Neural cell (in vitro differentiated cells): ENCODE measurements around the gene PFKFB3.

Experiments
- CTCF ChIP-seq: fragments of 450-650 bp; IDR thresholded peaks from 2 replicates; pipeline ENCODE4 v1.5.1; 2014; ENCODE audit warnings: antibody characterized with exemption, mild to moderate bottlenecking, moderate library complexity; ENCODE audit not compliant: poor library complexity, severe bottlenecking
- EP300 ChIP-seq: fragments of 450-650 bp; conservative IDR thresholded peaks from 2 replicates; pipeline ENCODE4 v1.6.1; 2014; ENCODE audit warnings: antibody characterized with exemption, mild to moderate bottlenecking, moderate library complexity; ENCODE audit not compliant: poor library complexity, severe bottlenecking
- POLR2AphosphoS5 ChIP-seq: IDR thresholded peaks from 2 replicates; pipeline ENCODE4 v1.6.1; 2012
- TF ChIP-seq, protein P1 (sequence below): IDR thresholded peaks from 2 replicates; pipeline ENCODE4 v1.6.1; 2012; ENCODE audit warnings: borderline replicate concordance

DNA sequence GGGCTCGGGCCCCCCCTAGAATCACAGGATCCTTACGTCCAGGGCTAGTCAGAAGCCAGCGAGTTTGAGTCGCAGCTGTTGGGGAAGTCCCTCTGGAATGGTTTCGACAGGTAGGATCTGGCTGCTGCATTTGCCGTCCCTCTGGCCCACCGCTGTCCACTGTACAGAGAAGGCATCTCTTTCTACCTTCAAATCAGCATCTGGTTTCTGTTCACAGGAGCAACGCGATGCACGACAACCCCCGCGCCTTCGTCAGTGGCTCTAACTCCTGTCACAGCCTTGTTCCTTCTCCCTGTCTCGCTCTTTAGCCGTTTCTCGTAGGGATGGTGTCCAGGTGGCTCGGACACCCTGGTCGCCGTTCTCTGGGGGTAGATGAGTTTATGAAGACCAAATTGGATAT, 11.2 kb upstream of the PFKFB3 start:
- TF ChIP-seq, protein P1, sequence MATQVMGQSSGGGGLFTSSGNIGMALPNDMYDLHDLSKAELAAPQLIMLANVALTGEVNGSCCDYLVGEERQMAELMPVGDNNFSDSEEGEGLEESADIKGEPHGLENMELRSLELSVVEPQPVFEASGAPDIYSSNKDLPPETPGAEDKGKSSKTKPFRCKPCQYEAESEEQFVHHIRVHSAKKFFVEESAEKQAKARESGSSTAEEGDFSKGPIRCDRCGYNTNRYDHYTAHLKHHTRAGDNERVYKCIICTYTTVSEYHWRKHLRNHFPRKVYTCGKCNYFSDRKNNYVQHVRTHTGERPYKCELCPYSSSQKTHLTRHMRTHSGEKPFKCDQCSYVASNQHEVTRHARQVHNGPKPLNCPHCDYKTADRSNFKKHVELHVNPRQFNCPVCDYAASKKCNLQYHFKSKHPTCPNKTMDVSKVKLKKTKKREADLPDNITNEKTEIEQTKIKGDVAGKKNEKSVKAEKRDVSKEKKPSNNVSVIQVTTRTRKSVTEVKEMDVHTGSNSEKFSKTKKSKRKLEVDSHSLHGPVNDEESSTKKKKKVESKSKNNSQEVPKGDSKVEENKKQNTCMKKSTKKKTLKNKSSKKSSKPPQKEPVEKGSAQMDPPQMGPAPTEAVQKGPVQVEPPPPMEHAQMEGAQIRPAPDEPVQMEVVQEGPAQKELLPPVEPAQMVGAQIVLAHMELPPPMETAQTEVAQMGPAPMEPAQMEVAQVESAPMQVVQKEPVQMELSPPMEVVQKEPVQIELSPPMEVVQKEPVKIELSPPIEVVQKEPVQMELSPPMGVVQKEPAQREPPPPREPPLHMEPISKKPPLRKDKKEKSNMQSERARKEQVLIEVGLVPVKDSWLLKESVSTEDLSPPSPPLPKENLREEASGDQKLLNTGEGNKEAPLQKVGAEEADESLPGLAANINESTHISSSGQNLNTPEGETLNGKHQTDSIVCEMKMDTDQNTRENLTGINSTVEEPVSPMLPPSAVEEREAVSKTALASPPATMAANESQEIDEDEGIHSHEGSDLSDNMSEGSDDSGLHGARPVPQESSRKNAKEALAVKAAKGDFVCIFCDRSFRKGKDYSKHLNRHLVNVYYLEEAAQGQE: no peak
- TF ChIP-seq CTCF (no peak), POLR2AphosphoS5 (no peak), EP300 (no peak)
